ENCODE results near the gene MTIF3. TPM values are rescaled to one million over a fixed set of nuclear protein-coding genes. Genes with fewer than 3 reads are reported as not detected.

Gene MTIF3
- total RNA-seq, 2 donors from 2014 or later: 28.3 to 29.5 TPM

GRCh38 chr13:27495551-27495950 lies 45.2 kb upstream of the MTIF3 start:
- no peak for TF ChIP-seq CTCF (IDR thresholded peaks at IDR 0.05)
- DNase-seq (ENCODE audit: low spot score) (no peak), ATAC-seq (ENCODE audit: insufficient number of reproducible peaks, low FRiP score, low read depth) (no peak)
- H3K9me3 ChIP-seq: no peaks in the 10 kb centered on the region
- H3K27me3 ChIP-seq (replicated peaks; ENCODE audit: insufficient read depth): no peaks in the 10 kb centered on the region
- H3K4me3 ChIP-seq: no peak overlapping the region
- no peaks in the 10 kb centered on the region for H3K4me1 ChIP-seq (ENCODE audit: control insufficient read depth in 1 of 2, low read depth in 2 of 2)
- H3K36me3 ChIP-seq: no peaks in the 10 kb centered on the region
- H3K27ac ChIP-seq: no peak overlapping the region

- H3K9me3 ChIP-seq: no peaks in the 10 kb centered on the region
- no peak for ATAC-seq (ENCODE audit: insufficient number of reproducible peaks, low FRiP score, low read depth)
- H3K36me3 ChIP-seq: no peaks in the 10 kb centered on the region
- no peak overlapping the region for H3K27ac ChIP-seq
- no peak for DNase-seq (ENCODE audit: low spot score)
- H3K27me3 ChIP-seq (replicated peaks; ENCODE audit: insufficient read depth): no peaks in the 10 kb centered on the region
- TF ChIP-seq CTCF (IDR thresholded peaks at IDR 0.05): no peak
- H3K4me1 ChIP-seq (ENCODE audit: control insufficient read depth in 1 of 2, low read depth in 2 of 2): no peaks in the 10 kb centered on the region
- H3K4me3 ChIP-seq: no peak overlapping the region
Observed at GRCh38 chr13:27493981-27494380, 43.6 kb upstream of the MTIF3 start.

GRCh38 chr13:27489456-27489855 lies 39.1 kb upstream of the MTIF3 start:
- no peak for ATAC-seq (ENCODE audit: insufficient number of reproducible peaks, low FRiP score, low read depth)

GRCh38 chr13:27487776-27488175 lies 37.4 kb upstream of the MTIF3 start:
- H3K4me1 ChIP-seq (ENCODE audit: control insufficient read depth in 1 of 2, low read depth in 2 of 2): no peaks in the 10 kb centered on the region
- no peak overlapping the region for H3K27ac ChIP-seq
- H3K9me3 ChIP-seq: no peaks in the 10 kb centered on the region
- no peak for TF ChIP-seq CTCF (IDR thresholded peaks at IDR 0.05)
- no peaks in the 10 kb centered on the region for H3K36me3 ChIP-seq
- ATAC-seq (ENCODE audit: insufficient number of reproducible peaks, low FRiP score, low read depth): no peak
- no peaks in the 10 kb centered on the region for H3K27me3 ChIP-seq (replicated peaks; ENCODE audit: insufficient read depth)
- H3K4me3 ChIP-seq: no peak overlapping the region
- no peak for DNase-seq (ENCODE audit: low spot score)

More at GRCh38 chr13:27489456-27489855, 39.1 kb upstream of the MTIF3 start:
- H3K27me3 ChIP-seq (replicated peaks; ENCODE audit: insufficient read depth): no peaks in the 10 kb centered on the region
- H3K4me1 ChIP-seq (ENCODE audit: control insufficient read depth in 1 of 2, low read depth in 2 of 2): no peaks in the 10 kb centered on the region
- DNase-seq (ENCODE audit: low spot score): no peak
- no peak overlapping the region for H3K27ac ChIP-seq
- no peaks in the 10 kb centered on the region for H3K36me3 ChIP-seq
- TF ChIP-seq CTCF (IDR thresholded peaks at IDR 0.05): no peak
- no peaks in the 10 kb centered on the region for H3K9me3 ChIP-seq
- H3K4me3 ChIP-seq: no peak overlapping the region

GRCh38 chr13:27483421-27483820 lies 33.1 kb upstream of the MTIF3 start:
- H3K4me1 ChIP-seq (ENCODE audit: control insufficient read depth in 1 of 2, low read depth in 2 of 2): no peaks in the 10 kb centered on the region
- H3K27ac ChIP-seq: no peak overlapping the region
- no peak overlapping the region for H3K4me3 ChIP-seq
- H3K9me3 ChIP-seq: no peaks in the 10 kb centered on the region
- ATAC-seq (ENCODE audit: insufficient number of reproducible peaks, low FRiP score, low read depth) (no peak), DNase-seq (ENCODE audit: low spot score) (no peak)
- TF ChIP-seq CTCF (IDR thresholded peaks at IDR 0.05): no peak
- no peaks in the 10 kb centered on the region for H3K27me3 ChIP-seq (replicated peaks; ENCODE audit: insufficient read depth)
- no peaks in the 10 kb centered on the region for H3K36me3 ChIP-seq

All from thoracic aorta (tissue), 2 donors.